ENCODE data around the gene TNFRSF13B. TPM values are rescaled to one million over a fixed set of nuclear protein-coding genes. Genes with fewer than 3 reads are reported as not detected.

TNFRSF13B gene
- polyA plus RNA-seq, 1 donor (not counting 4 experiments of a cell fraction or from before 2014, with no cell fraction given): not detected

DNA sequence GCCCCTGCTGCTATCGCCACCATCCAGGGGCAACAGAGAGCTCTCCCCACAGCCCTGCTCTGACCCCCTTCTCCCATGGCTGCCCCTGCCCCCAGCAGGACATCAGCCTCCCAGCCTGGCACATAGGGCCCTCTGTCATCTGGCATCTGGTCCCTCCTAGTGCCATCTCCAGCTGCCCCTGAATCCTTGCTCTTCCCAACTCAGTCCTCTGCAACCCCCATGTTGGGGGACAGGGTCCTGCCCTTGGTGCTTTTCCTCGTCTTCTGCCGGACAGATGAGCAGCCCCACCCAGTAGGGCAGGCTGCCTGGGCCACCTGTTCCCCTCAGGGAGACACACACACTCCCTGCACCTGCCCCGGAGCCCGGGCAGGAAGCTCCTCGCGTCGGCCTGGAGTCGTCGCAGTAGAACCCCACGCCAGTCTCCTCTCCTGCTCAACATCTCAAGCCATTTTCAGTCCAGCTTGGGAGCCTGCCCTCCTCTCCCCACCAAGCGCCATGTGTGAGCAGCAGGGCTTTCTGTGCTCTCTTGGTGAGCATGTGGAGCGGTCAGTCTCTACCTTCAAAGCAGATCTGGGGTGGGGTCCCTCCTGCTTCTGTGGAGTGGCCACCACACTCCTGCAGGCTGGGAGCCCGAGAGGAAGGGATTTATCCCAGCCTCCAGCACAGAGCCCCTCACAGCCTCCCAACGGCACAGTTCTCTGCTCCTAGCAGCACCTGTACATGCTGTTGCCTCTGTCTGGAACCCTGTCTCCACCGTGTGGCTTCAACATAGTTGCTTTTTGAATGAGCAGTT, 28.2 kb downstream of the TNFRSF13B start:
- Histone ChIP-seq H3K4me3 (ENCODE audit: control insufficient read depth in 2 of 3, extremely low read depth in 1 of 3, insufficient read depth in 2 of 3, low read depth in 1 of 3, low read length in 3 of 3) (no peak overlapping the region), H3K79me2 (ENCODE audit: control insufficient read depth, insufficient read depth, low read length) (no peaks in the 10 kb centered on the region), H3K4me2 (ENCODE audit: control insufficient read depth, extremely low read depth, insufficient read depth, low read depth, low read length) (no peak overlapping the region), H4K20me1 (ENCODE audit: control insufficient read depth, extremely low read depth, insufficient read depth, low read length) (no peaks in the 10 kb centered on the region), H3K27me3 (ENCODE audit: control insufficient read depth, extremely low read depth, insufficient read depth, low read length) (peaks cover 26% of the 10 kb centered on the region), H3K9me3 (ENCODE audit: control insufficient read depth, low read depth, low read length) (peaks cover 3% of the 10 kb centered on the region), H3K27ac (ENCODE audit: control insufficient read depth, insufficient read depth, low read length) (no peak overlapping the region), H3K4me1 (ENCODE audit: control insufficient read depth, extremely low read depth, insufficient read depth, low read length) (no peaks in the 10 kb centered on the region), H2AFZ (ENCODE audit: control insufficient read depth, low read length) (no peak overlapping the region), H3K36me3 (ENCODE audit: control insufficient read depth in 2 of 2, extremely low read depth in 1 of 2, insufficient read depth in 2 of 2, low read length in 2 of 2) (no peaks in the 10 kb centered on the region), H3K9me1 (ENCODE audit: control insufficient read depth, extremely low read depth, insufficient read depth, low read length) (no peaks in the 10 kb centered on the region), H3K9ac (ENCODE audit: control insufficient read depth, extremely low read depth, insufficient read depth, low read length) (no peak overlapping the region)
- dilution Hi-C loops (cut with MboI; ENCODE audit: extremely low pct_ligation_motif_present, low sequenced_read_pairs): no loop called here
- FAIRE-seq (no peak), DNase-seq (ENCODE audit: low read depth, low spot score) (no peak)
- no peak for TF ChIP-seq EZH2 (IDR thresholded peaks at IDR 0.05; ENCODE audit: low read length)
- TF ChIP-seq, protein P1, sequence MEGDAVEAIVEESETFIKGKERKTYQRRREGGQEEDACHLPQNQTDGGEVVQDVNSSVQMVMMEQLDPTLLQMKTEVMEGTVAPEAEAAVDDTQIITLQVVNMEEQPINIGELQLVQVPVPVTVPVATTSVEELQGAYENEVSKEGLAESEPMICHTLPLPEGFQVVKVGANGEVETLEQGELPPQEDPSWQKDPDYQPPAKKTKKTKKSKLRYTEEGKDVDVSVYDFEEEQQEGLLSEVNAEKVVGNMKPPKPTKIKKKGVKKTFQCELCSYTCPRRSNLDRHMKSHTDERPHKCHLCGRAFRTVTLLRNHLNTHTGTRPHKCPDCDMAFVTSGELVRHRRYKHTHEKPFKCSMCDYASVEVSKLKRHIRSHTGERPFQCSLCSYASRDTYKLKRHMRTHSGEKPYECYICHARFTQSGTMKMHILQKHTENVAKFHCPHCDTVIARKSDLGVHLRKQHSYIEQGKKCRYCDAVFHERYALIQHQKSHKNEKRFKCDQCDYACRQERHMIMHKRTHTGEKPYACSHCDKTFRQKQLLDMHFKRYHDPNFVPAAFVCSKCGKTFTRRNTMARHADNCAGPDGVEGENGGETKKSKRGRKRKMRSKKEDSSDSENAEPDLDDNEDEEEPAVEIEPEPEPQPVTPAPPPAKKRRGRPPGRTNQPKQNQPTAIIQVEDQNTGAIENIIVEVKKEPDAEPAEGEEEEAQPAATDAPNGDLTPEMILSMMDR (optimal IDR thresholded peaks at IDR 0.05 in 1 of 3, IDR thresholded peaks at IDR 0.05 in 1 of 3, conservative IDR thresholded peaks at IDR 0.05 in 1 of 3; ENCODE audit: extremely low read depth in 1 of 3, insufficient read depth in 2 of 3, low read length in 3 of 3): no peak

DNA sequence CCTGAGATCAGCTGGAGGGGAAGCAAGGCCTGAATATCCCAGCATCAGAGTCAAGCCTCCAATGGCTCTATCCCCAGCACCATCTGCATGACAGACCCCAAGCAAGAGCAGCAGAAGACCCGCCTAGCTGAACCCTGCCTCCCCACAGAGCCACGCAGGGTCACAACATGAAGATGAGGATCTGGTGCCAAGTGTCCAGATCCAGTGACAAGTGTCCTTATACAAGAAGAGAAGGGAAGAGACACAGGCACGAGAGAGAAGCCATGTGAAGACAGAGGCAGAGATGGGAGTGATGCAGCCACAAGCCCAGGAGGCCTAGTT, 28.9 kb downstream of the TNFRSF13B start:
- Histone ChIP-seq H3K36me3 (ENCODE audit: control insufficient read depth in 2 of 2, extremely low read depth in 1 of 2, insufficient read depth in 2 of 2, low read length in 2 of 2) (no peaks in the 10 kb centered on the region), H3K4me1 (ENCODE audit: control insufficient read depth, extremely low read depth, insufficient read depth, low read length) (no peaks in the 10 kb centered on the region), H3K9me3 (ENCODE audit: control insufficient read depth, low read depth, low read length) (no peaks in the 10 kb centered on the region), H3K79me2 (ENCODE audit: control insufficient read depth, insufficient read depth, low read length) (no peaks in the 10 kb centered on the region), H3K4me3 (ENCODE audit: control insufficient read depth in 2 of 3, extremely low read depth in 1 of 3, insufficient read depth in 2 of 3, low read depth in 1 of 3, low read length in 3 of 3) (no peak overlapping the region), H3K27me3 (ENCODE audit: control insufficient read depth, extremely low read depth, insufficient read depth, low read length) (peaks cover 27% of the 10 kb centered on the region), H2AFZ (ENCODE audit: control insufficient read depth, low read length) (no peak overlapping the region), H3K9me1 (ENCODE audit: control insufficient read depth, extremely low read depth, insufficient read depth, low read length) (no peaks in the 10 kb centered on the region), H4K20me1 (ENCODE audit: control insufficient read depth, extremely low read depth, insufficient read depth, low read length) (no peaks in the 10 kb centered on the region), H3K27ac (ENCODE audit: control insufficient read depth, insufficient read depth, low read length) (no peak overlapping the region), H3K9ac (ENCODE audit: control insufficient read depth, extremely low read depth, insufficient read depth, low read length) (no peak overlapping the region), H3K4me2 (ENCODE audit: control insufficient read depth, extremely low read depth, insufficient read depth, low read depth, low read length) (no peak overlapping the region)
- dilution Hi-C loops (cut with MboI; ENCODE audit: extremely low pct_ligation_motif_present, low sequenced_read_pairs): no loop called here
- DNase-seq (ENCODE audit: low read depth, low spot score) (no peak), FAIRE-seq (no peak)
- TF ChIP-seq EZH2 (IDR thresholded peaks at IDR 0.05; ENCODE audit: low read length): no peak
- TF ChIP-seq, protein P1 (optimal IDR thresholded peaks at IDR 0.05 in 1 of 3, IDR thresholded peaks at IDR 0.05 in 1 of 3, conservative IDR thresholded peaks at IDR 0.05 in 1 of 3; ENCODE audit: extremely low read depth in 1 of 3, insufficient read depth in 2 of 3, low read length in 3 of 3): no peak
